ENCODE data around the gene UBE2G1.

GRCh38 chr17:4334776-4335584, 31.5 kb downstream of the UBE2G1 start:
- no peak for TF ChIP-seq EZH2 (IDR thresholded peaks at IDR 0.05; ENCODE audit: borderline replicate concordance, insufficient read depth, low read depth, low read length, poor library complexity, severe bottlenecking)
- TF ChIP-seq CTCF (IDR thresholded peaks at IDR 0.05): no peak
